K562 (cell line): ENCODE results near the gene ASCC3. TPM values are rescaled to one million over a fixed set of nuclear protein-coding genes. Genes with fewer than 3 reads are reported as not detected.

ENCODE experiments used
- ATAC-seq: fragments of 200-7000 bp; cut with Tn5 transposase; 3 replicates; pipeline ENCODE4 v1.9.1; 2020; ENCODE audit warnings: moderate library complexity
- BruUV-seq: library from RNA; stranded (reverse); fragments of 400-500 nt; replicated peaks from 2 replicates; lab custom pipeline; 2021; lab: Mats Ljungman, UMichigan
- CTCF ChIA-PET: fragments of 300-600 bp; formaldehyde crosslinking; extraction: SDS; loops from one replicate; lab custom pipeline; 2021; ENCODE audit warnings: low intra/inter-chr PET ratio; lab: Yijun Ruan, JAX
- POLR2A ChIA-PET: fragments of 300-600, 350-650 bp; sonication (Branson Sonifier 250); formaldehyde crosslinking; extraction: SDS; loops from one replicate; lab custom pipeline; 2021; ENCODE audit warnings: antibody characterized with exemption, inconsistent platforms; lab: Yijun Ruan, JAX
- DNase-seq, 4 experiments: peaks; one replicate each; pipeline versions ENCODE4 v3.0.0 to v3.0.0-alpha.2; 2011 to 2018; ENCODE audit warnings: low spot score in 3 of 4, mixed read lengths in 3 of 4; ENCODE audit errors: extremely low read depth in 1 of 4
- FAIRE-seq: peaks from 2 replicates; lab custom pipeline; 2011; peaks lifted over from hg19 to GRCh38; lab: Jason Lieb, UNC
- H2AFZ ChIP-seq: 2 replicates; pipeline ENCODE4 v1.6.0; 2011; ENCODE audit warnings: low read depth, low read length, control low read depth, inconsistent platforms
- H3K27ac ChIP-seq: fragments of 200-600 bp; 3 replicates; pipeline ENCODE4 v1.8.0; 2011; ENCODE audit warnings: low read depth, mild to moderate bottlenecking, control low read depth, inconsistent platforms, low read length, moderate library complexity, mixed read lengths; ENCODE audit errors: extremely low read depth
- H3K27me3 ChIP-seq, 2 experiments: fragments of 300-600 bp in 1 of 2; 2 replicates in 1 of 2; 3 replicates in 1 of 2; pipeline versions ENCODE4 v1.6.0 to v1.8.0; 2011; ENCODE audit warnings: inconsistent platforms in 2 of 2, low read length in 2 of 2, mild to moderate bottlenecking in 1 of 2, mixed read lengths in 1 of 2, moderate library complexity in 1 of 2; ENCODE audit not compliant: control insufficient read depth in 2 of 2, insufficient read depth in 2 of 2
- H3K36me3 ChIP-seq: fragments of 300-600 bp; 3 replicates; pipeline ENCODE4 v1.8.0; 2011; ENCODE audit warnings: mild to moderate bottlenecking, low read length, inconsistent platforms; ENCODE audit not compliant: control insufficient read depth, insufficient read depth
- H3K4me1 ChIP-seq, 2 experiments: fragments of 200-600 bp in 1 of 2; replicated peaks in 1 of 2; 2 replicates in 1 of 2; 3 replicates in 1 of 2; pipeline versions ENCODE4 v1.5.1 to v1.8.0; 2011; ENCODE audit warnings: inconsistent platforms in 2 of 2, low read length in 2 of 2, mild to moderate bottlenecking in 1 of 2, mixed read lengths in 1 of 2, moderate library complexity in 1 of 2; ENCODE audit not compliant: control insufficient read depth in 2 of 2, insufficient read depth in 2 of 2
- H3K4me2 ChIP-seq: 2 replicates; pipeline ENCODE4 v1.6.1; 2011; ENCODE audit warnings: low read length, control low read depth, inconsistent platforms, mixed read lengths; ENCODE audit not compliant: insufficient read depth
- H3K4me3 ChIP-seq: fragments of 200-600 bp; sonication (generic), shearing (Covaris generic); 2 replicates; pipeline ENCODE4 v1.5.1; 2016; ENCODE audit warnings: control low read depth, inconsistent platforms
- H3K79me2 ChIP-seq: fragments of 200-600 bp; 3 replicates; pipeline ENCODE4 v1.8.0; 2011; ENCODE audit warnings: low read length, inconsistent platforms; ENCODE audit not compliant: control insufficient read depth, insufficient read depth
- H3K9ac ChIP-seq, 2 experiments: 2 replicates each; pipeline versions ENCODE4 v1.6.0 to v1.6.1; 2011; ENCODE audit warnings: low read depth in 2 of 2, low read length in 2 of 2, control low read depth in 1 of 2, inconsistent platforms in 1 of 2, mild to moderate bottlenecking in 1 of 2, mixed read lengths in 1 of 2; ENCODE audit not compliant: insufficient read depth in 1 of 2
- H3K9me1 ChIP-seq: one replicate; pipeline ENCODE4 v1.6.0; 2011; ENCODE audit warnings: inconsistent platforms, mild to moderate bottlenecking, low read length, moderate library complexity; ENCODE audit not compliant: control insufficient read depth, insufficient read depth
- H3K9me3 ChIP-seq: replicated peaks from 2 replicates; pipeline ENCODE4 v1.5.1; 2011; ENCODE audit warnings: low read depth, low read length, inconsistent platforms; ENCODE audit not compliant: control insufficient read depth, insufficient read depth
- H4K20me1 ChIP-seq: replicated peaks from 2 replicates; pipeline ENCODE4 v1.6.1; 2011; ENCODE audit warnings: low read length, inconsistent platforms, mixed read lengths; ENCODE audit not compliant: control insufficient read depth, insufficient read depth
- BCLAF1 ChIP-seq, 2 experiments: fragments of 450-650 bp in 1 of 2; IDR thresholded peaks; 2 replicates each; pipeline ENCODE4 v1.6.1; 2011 to 2017; ENCODE audit warnings: low read depth in 2 of 2, antibody characterized with exemption in 1 of 2, borderline replicate concordance in 1 of 2, low read length in 1 of 2, mild to moderate bottlenecking in 1 of 2, mixed read lengths in 1 of 2; ENCODE audit not compliant: control insufficient read depth in 1 of 2
- CTCF ChIP-seq, 3 experiments: IDR thresholded peaks in 2 of 3; conservative IDR thresholded peaks in 1 of 3; 2 replicates each; pipeline ENCODE4 v1.5.1; 2011 to 2012; ENCODE audit warnings: low read length in 3 of 3, mild to moderate bottlenecking in 3 of 3, control low read depth in 2 of 3, improper control_type of control experiment in 1 of 3, inconsistent platforms in 1 of 3, low read depth in 1 of 3, mixed read lengths in 1 of 3, moderate library complexity in 1 of 3; ENCODE audit not compliant: insufficient read depth in 2 of 3
- EZH2 ChIP-seq: IDR thresholded peaks from 2 replicates; pipeline ENCODE4 v1.6.1; 2012; ENCODE audit warnings: low read depth, mild to moderate bottlenecking, inconsistent platforms, low read length, borderline replicate concordance
- GATA2 ChIP-seq: sonication (generic); formaldehyde crosslinking; IDR thresholded peaks from 2 replicates; pipeline ENCODE4 v1.4.0; 2020; ENCODE audit warnings: mild to moderate bottlenecking, missing genetic modification reagents
- KDM4B ChIP-seq, 2 experiments: fragments of 450-650 bp in 1 of 2; sonication (generic) in 1 of 2; IDR thresholded peaks; 2 replicates each; pipeline ENCODE4 v1.6.1; 2016 to 2017; ENCODE audit warnings: borderline replicate concordance in 2 of 2, antibody characterized with exemption in 1 of 2, low read depth in 1 of 2, mild to moderate bottlenecking in 1 of 2
- RBM22 ChIP-seq: fragments of 200-400 bp; formaldehyde crosslinking; IDR thresholded peaks from 2 replicates; pipeline ENCODE4 v1.6.1; 2018; ENCODE audit warnings: low read length, low read depth; ENCODE audit not compliant: poor library complexity, severe bottlenecking
- STAG1 ChIP-seq: sonication (generic); formaldehyde crosslinking; IDR thresholded peaks from 2 replicates; pipeline ENCODE4 v1.5.0; 2020; ENCODE audit warnings: missing genetic modification reagents, borderline replicate concordance
- TCFL5 ChIP-seq: fragments of 250-450 bp; sonication (Bioruptor Pico); conservative IDR thresholded peaks from 2 replicates; pipeline ENCODE4 v1.6.1; 2021; ENCODE audit warnings: mild to moderate bottlenecking, moderate library complexity, matching md5 sums
- TEAD4 ChIP-seq, 2 experiments: sonication (generic) in 1 of 2; formaldehyde crosslinking in 1 of 2; IDR thresholded peaks; 2 replicates each; pipeline versions ENCODE4 v1.6.1 to v1.8.0; 2012 to 2022; ENCODE audit warnings: borderline replicate concordance in 1 of 2, inconsistent platforms in 1 of 2, low read length in 1 of 2, mild to moderate bottlenecking in 1 of 2, missing genetic modification reagents in 1 of 2
- ZNF184 ChIP-seq: sonication (generic); formaldehyde crosslinking; IDR thresholded peaks from 2 replicates; pipeline ENCODE4 v1.5.0; 2020; ENCODE audit warnings: missing genetic modification reagents
- ZNF764 ChIP-seq: fragments of 250-450 bp; sonication (Bioruptor Pico); IDR thresholded peaks from 2 replicates; pipeline ENCODE4 v1.4.0; 2020; ENCODE audit warnings: low read depth, mild to moderate bottlenecking, moderate library complexity
- WGBS: fragments of 100-300 bp; shearing (Covaris generic); methylation state at CpG from one replicate; pipeline ENCODE4 v1.1.6; 2016; ENCODE audit warnings: low coverage, mixed read lengths; ENCODE audit not compliant: insufficient coverage; ENCODE audit errors: missing lambda C conversion rate; 5-methylcytosine and 5-hydroxymethylcytosine counted together
- in situ Hi-C: fragments of 300-500 bp; cut with MboI; formaldehyde crosslinking; loops from 4 replicates; pipeline ENCODE4 v1.15.0; 2018; ENCODE audit warnings: inconsistent platforms, mixed read lengths
- intact Hi-C: fragments of 100-400 bp; cut with micrococcal nuclease; formaldehyde crosslinking; loops from 2 replicates; pipeline ENCODE4 v1.14.2; 2022
- polyA plus RNA-seq, 8 experiments: library from polyadenylated mRNA; depleted of rRNA in 4 of 8; stranded (reverse) in 5 of 8; unstranded in 3 of 8; fragments of >200 nt; fragmentation: Nextera tagmentation in 2 of 8; fragmentation: Illumina TruSeq in 1 of 8; extraction: Ambion mirVana in 2 of 8; extraction: Trizol in 1 of 8; gene quantifications; 2 replicates each; pipeline versions ENCODE4 v1.2.1 to v1.2.3, GENCODE V29; 2011 to 2014; ENCODE audit warnings: inconsistent platforms in 1 of 8, missing spikeins in 1 of 8
- total RNA-seq, 7 experiments: library from RNA; depleted of rRNA in 6 of 7; stranded (reverse); fragments of >200 nt in 6 of 7; fragmentation: Illumina TruSeq in 2 of 7; extraction: Trizol in 2 of 7; gene quantifications; 2 replicates each; pipeline versions ENCODE4 v1.2.1 to v1.2.3, GENCODE V29; 2011 to 2021; ENCODE audit warnings: low replicate concordance in 1 of 7

Gene ASCC3
- total and polyA plus RNA-seq, 9 of the 15 experiments (the other 6 are each of a cell fraction or from before 2014, with no cell fraction given) = 16.1 to 56.1 (median 33.9) TPM

DNA sequence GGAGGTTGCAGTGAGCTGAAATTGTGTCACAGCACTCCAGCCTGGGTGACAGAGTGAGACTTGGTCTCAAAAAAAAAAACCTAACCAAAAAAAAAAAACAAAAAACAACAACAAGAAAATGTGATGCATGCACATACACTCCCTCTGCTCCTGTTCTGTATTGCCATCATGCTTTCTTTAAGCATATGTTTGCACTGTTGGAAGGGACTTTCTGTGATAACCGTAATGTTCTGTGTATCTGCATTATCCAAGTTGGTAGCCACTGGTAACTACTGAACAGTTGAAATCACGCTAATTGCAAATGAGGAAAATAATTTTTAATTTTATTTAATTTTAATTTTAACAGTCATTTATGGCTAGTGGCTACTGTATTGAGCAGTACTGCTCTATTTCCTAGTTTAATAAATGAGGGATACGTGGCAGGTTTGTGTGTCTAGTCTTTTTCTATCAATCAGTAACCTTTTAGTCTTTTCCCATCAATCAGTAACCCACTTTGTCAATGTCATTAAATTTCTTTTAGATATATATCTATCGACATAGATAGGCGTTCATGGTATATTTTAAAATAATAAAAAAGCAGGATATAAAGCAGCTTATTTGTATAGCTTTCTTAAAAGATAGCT is 135.6 kb downstream of the ASCC3 start:
- POLR2A ChIA-PET = no interaction called here
- WGBS = 95% methylated on average over 5 of the region's 5 CpGs
- no peak for TF ChIP-seq KDM4B (IDR thresholded peaks at IDR 0.05; ENCODE audit: borderline replicate concordance in 2 of 2, low read depth in 1 of 2)
- TF ChIP-seq TEAD4 (IDR thresholded peaks at IDR 0.05; ENCODE audit: low read length) = no peak
- TF ChIP-seq TEAD4 (CRISPR knock-in tag; IDR thresholded peaks at IDR 0.05; ENCODE audit: borderline replicate concordance) = no peak
- TF ChIP-seq ZNF764 = no peak
- no peak for TF ChIP-seq TCFL5 (CRISPR knock-in tag)
- no peak for TF ChIP-seq ZNF184 (CRISPR knock-in tag)
- TF ChIP-seq BCLAF1 (IDR thresholded peaks at IDR 0.05; ENCODE audit: borderline replicate concordance in 1 of 2, control insufficient read depth in 1 of 2, low read depth in 2 of 2, low read length in 1 of 2) = no peak
- TF ChIP-seq RBM22 = no peak
- no peak for TF ChIP-seq GATA2 (CRISPR knock-in tag)
- TF ChIP-seq STAG1 = no peak
- TF ChIP-seq CTCF (IDR thresholded peaks at IDR 0.05 in 2 of 3, conservative IDR thresholded peaks at IDR 0.05 in 1 of 3; ENCODE audit: insufficient read depth in 2 of 3, low read depth in 1 of 3, low read length in 3 of 3) = no peak
- no peak for TF ChIP-seq EZH2

More for the DNA sequence above, 135.6 kb downstream of the ASCC3 start:
- intact Hi-C loops (no loop called here), in situ Hi-C loops (no loop called here)
- Histone ChIP-seq H3K36me3 (peaks cover 11% of the 10 kb centered on the region; the same call in 2 of the 3 replicates), H3K4me1 (no peaks in the 10 kb centered on the region), H3K4me2 (no peak overlapping the region), H3K79me2 (no peaks in the 10 kb centered on the region), H2AFZ (no peak overlapping the region), H3K9me1 (no peaks in the 10 kb centered on the region), H3K27ac (no peak overlapping the region), H3K4me3 (no peak overlapping the region), H4K20me1 (no peaks in the 10 kb centered on the region), H3K9me3 (peaks cover 2% of the 10 kb centered on the region; the same call in 1 of the 2 replicates), H3K9ac (no peak overlapping the region), H3K27me3 (no peaks in the 10 kb centered on the region)
- BruUV-seq = no TSS peak
- ATAC-seq (no peak), DNase-seq (no peak), FAIRE-seq (no peak)
- CTCF ChIA-PET = no interaction called here
